NCI-H146 (cell line): ENCODE measurements around the gene COL25A1.
"Not testable (repeated sequence)": the region's sequence is repeated elsewhere in the genome, so short reads cannot be mapped to it uniquely, and the experiment has no call there.

Experiments
- DNase-seq: peaks from one replicate; lab custom pipeline; 2025; lab: John Stamatoyannopoulos, UW

The COL25A1 gene

DNA sequence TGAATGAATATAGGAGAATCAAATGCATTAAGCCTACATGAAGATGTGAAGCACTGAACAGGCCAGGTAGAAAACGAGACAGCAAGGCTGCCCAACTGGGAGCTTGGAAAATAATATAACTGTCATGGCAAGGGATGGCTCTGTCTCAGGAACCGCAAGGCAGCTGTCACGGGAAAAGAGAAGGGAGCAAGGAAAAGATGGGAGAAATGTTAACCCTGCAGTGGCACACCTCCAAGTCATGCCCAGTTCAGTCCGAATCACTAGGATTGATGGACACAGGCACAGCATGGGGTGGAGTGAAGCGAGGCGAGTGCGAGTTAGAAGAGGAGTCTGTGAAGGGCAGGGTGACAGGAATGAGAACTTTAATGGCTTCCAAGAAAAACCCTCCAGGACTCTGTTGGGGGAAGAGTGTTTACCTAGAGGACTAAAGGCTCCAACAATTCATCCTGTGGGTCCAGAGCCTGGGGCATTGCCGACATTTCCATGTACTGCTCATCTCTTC is 395.5 kb downstream of the COL25A1 start:
- DNase-seq = no peak

DNA sequence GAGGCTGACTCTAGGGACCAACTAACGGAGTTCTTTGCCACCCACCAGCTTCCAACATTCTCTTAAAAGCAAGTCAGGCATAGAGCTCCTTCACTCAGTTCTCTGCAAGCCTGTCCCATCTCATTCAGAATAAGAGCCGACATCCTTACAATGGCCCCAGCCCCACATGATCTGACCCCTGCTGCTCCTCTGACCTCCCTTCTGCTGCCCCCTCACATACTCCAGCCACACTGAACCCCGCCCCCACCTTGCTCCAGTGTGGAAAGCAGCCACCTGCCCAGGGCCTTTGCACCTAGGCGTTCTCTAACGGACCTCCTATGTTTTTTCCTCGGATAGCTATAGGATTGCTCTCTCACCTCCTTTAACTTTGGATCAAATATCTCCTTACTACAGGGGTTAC is 396.5 kb downstream of the COL25A1 start:
- DNase-seq = no peak

DNA sequence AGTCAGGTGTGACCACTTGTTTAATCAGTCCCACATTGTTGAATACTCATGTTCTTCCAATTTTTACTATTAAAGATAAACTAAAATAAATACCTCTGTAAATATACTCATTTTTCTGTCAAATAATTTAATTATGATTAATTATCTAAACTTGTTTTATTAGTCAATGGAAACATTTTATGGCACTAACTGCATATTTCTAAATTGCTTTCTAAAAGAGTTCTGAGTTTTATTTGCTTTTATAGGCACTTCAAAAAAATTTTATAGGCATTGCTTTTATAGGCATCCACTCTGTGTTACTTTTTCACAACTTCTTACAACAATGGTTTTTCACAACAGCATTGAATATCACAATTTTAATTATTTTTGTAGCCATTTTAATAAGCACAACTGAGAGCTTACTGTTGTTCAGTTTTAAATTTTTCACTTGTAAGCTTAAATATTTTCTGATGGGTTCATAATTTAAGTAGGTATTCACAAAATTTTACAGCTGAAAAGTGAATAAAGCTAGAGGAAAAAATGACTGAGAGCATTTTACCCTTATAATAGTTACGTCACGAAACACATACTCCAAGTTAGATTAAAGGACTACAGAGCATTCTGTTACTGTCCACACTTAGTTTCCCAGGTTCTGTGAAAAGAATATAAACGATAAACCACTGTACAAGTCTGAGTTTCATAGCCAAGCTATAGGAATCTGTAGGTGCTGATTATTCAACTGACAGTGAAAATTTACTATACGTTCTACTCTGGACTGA is 398.8 kb downstream of the COL25A1 start:
- no peak for DNase-seq

DNA sequence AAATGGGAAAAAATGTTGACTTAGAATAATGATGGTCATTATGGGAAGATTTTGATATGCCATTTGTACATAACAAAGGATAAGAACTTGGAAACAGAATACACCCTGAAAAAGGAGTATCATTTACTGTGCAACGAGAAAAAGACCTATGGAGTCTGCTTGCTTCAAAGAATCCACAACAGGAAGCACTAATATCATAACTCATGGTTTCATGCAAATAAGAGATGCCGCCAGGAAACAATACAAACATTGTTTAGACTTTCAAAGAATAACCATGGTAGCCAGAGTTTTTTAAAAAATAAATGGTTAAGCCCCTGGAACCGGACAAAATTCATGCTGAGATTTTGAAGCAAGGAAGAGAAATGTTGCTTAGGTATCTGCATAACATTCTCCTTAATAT is 399.7 kb downstream of the COL25A1 start:
- no peak for DNase-seq

DNA sequence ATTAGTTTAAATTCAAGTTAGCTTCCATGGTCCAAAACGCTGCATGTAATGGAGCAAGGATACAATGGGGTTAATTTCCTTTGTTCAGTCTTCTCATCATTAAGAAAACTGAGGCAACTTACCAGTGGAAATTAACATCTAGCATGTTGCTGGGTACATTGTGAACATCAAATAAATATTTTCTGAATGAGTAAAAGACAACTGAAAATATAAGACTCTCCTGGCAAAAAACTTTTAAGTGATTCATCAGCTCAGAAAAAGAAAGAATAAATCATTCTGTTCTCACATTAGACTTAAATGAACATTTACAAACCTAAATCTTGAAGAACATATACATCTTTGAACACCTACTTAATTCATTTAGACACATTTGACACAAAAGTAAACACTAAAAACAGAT is 401.2 kb downstream of the COL25A1 start:
- DNase-seq = no peak

DNA sequence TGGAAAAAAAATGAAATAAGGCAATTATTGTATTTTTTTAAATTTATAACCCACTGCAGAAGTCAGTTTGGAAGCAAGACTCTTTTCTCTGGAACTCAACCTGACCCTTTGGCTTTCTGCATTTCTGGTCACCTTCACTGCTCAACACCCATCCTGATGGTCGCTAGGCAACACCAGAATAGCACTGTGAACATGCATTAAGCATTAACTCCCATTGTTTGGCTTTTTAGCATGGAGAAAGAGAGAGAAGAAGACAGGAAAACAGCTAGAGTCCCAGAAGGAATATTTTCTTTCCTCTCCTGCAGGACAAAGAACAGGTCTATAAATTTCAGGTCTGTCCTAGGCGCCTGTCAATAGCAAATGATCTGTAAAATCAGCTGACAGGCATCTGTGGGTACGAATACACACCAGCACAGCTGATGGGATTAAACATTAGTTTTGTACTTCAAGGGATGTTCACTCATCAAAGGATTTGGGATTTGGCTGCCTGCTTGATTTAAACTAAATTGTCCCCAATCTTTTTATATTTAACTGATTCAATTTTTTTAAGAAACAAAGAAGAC is 402.4 kb downstream of the COL25A1 start:
- no peak for DNase-seq

DNA sequence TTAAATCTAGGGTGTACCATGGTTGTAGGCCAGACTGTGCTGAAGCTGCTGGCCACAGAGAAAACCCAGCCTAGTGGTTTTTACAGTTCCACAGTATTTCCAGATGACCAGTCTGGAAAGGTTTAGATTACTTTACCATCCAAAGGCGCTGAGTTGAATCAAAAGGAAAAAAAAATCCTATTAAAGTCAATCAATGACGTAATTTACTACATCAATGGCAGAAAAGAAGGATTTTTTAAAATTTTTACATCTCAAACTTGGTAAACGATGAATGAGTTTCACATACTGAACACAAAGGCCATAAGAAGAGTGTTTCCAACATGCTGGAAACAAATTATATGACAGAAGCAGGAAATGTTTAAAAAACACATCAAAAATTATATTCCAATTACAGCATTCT is 409.0 kb downstream of the COL25A1 start:
- DNase-seq = no peak

DNA sequence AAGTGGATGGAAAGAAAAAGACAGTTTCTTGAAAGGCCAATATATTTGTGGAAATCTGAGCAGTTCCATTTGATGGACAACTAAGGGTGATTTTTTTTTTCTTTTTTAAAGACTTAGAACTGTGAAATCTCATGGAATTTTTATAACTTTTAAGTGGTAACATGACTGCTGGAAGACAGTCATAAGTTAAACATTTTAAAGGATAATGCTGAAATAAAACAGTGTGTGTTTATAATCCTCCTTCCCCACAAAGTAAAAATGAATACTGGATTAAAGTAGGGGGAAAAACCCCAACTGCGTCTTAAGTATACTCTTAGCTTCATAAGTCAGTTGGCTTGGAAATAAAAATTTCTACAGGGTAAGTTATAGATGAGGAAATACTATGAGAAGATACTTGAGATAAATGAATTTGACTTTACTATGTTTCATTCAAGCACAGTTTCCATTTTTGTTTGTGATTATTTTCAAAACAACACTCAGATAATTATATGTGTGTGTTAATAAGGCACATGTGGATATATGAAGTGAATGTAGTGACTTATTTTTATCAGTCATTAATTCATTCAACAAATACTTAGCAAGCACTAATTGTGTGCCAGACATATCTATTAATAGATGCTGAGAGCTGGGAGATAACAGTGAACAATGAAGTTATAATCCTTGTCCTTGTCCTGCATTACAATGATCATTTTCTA is 410.4 kb downstream of the COL25A1 start:
- no peak for DNase-seq

DNA sequence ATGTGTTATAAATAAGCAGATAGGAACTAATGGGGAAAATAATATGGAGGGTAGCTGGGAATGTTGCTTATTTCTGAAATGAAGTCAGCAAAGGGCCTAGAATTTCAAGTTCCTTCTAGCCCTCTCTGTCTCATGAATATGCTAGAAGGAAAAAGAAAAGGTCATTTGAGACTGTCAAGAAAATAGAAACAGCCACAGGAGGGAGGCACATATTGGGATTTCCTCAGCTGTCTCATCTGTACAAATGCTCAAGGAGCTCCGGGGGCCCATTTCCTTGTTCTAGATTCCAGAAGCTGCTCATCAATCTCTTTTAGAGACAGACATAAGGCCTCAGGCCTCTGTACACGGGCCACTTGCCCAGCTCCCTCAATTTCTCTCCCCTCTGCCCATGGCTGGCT is 412.0 kb downstream of the COL25A1 start:
- no peak for DNase-seq

DNA sequence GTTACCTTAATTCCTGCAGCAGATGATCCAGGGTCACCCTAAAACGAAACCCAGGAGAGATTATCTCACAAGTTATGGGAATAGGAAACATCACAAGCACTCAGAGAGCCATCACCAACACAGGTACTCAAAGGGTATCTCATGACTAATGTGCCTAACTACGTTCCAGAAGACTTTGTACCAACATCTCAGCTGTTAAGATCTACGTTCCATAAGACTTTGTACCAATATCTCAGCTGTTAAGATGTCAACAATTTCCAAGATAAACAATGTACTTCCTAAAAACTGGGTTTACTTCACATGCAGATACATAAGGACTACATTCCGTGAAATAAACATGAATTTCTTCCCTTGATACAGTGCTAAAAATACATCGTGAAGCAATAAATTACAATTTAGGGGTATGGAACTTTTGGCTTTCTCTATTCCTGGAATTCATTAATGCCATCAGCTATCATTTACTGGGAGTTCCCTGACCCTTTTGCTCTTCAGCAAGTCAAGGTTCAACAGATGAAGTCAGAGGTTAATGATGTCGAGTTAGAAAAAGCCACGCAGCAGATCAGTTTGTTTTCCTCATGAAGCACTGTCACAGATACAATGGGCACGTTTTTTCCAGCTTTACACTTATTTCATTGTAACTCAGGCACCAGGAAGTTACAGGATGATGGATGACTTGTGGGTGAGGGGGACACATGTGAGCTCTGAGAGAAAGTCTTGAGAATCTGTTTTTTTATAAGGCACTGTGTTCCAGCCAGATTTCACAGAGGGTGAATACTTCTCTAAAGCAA is 412.6 kb downstream of the COL25A1 start:
- DNase-seq = no peak

DNA sequence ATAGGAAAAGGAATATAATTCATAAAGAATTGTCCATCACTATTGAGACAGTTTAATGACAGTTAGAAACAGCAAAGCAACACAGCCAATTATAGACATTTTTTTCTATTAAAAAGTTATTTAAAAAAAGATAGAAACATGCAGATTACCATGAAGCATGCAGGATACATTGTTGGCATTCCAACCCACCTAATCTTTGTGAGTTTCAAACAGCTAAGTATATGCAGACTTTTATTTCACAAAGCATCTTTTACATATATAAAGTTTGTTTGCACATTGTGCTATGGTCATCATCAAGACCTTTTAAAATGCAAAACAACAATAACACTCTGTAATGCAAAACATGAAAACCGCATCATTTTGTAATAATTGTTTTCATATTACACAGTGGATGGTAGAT is 413.7 kb downstream of the COL25A1 start:
- DNase-seq = no peak

DNA sequence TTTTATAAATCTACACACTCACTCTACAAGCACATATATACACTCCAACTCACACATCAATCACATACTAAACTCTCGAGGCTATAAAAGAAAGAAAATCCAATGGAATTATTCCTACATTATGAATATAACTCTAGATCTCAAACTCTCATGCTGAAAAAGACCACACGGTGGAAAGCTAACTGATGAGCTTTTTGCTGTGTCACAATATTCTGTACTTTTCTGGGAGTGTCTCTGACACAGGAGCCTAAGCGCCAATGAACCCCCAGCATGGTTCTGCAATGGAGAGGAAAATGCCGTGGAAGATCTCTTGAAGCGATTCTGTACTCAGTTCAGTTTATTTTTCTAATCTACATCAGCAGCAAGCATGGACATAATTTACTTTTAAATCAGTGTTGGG is 415.4 kb downstream of the COL25A1 start:
- no peak for DNase-seq

DNA sequence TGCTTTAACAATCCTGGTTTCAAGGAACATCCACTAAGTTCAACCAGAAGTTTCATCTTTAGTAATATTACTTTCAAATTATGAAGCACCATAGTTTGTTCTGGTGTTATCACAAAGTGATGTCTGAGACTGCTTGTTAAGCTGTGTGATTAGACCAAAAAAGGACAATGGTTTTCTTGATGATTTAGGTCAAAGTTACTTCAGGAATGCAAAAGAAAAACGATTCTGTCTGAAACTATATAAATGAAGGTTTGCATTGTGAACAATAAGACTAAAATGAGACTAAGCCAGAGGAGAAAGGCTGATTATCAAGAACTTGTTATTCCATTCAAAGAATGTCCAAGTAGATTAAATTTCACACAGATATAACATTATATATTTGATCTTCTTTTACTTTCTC is 417.2 kb downstream of the COL25A1 start:
- no peak for DNase-seq

DNA sequence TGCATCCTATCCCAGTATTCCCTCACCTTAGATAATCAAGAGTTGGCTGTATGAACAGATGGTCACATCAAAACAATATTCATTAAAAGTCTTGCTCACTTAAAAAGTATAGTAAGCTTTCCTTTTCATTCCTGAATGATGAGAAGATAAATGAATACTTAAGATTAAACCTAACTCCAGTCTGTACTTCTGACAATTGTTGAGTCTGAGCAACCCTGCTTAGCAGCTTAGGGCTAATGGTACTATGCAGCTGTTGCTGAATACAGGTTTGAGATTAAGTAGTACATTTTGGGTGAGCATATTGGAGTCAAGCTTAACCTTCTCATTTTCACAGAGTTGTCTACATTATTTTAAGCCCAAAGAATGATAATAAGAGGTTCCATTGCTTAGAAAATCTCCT is 417.9 kb downstream of the COL25A1 start:
- DNase-seq = no peak

DNA sequence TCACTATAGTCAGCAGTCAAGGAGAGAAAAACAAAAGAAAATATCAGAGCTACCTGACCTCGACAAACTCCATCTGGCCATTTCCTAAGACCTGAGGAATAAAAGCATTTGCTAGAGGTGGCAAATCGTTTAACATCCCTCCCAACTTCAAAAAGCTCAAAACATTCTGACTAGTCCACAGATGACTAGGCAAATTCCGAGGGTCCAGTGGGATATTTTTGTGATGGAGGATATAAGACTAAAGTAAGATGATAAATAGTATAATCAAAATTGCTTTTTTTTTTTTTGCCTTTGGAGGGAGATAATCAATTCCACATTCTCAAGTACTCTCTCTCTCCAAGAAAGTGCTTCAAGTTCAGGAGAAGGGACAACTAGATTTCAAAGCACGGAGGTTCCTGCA is 420.5 kb downstream of the COL25A1 start:
- no peak for DNase-seq

DNA sequence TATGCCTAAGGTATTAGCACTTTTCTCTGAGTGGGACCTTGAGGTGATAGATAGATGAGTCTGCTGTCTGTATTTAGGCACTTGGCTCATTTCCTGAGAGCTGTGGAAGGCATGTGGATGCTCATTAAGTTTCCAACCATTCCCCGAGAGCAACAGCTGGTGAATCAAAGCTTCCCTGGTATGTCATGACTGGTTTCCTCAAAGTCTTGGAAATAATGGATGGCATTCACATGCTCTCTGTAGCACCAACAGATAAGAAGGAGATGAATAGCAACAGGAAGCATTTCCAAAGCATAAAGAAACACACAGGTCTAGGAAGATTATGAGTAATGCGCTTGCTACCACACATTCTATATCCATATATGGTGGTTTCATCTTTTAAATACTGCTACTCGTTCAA is 421.3 kb downstream of the COL25A1 start:
- no peak for DNase-seq

DNA sequence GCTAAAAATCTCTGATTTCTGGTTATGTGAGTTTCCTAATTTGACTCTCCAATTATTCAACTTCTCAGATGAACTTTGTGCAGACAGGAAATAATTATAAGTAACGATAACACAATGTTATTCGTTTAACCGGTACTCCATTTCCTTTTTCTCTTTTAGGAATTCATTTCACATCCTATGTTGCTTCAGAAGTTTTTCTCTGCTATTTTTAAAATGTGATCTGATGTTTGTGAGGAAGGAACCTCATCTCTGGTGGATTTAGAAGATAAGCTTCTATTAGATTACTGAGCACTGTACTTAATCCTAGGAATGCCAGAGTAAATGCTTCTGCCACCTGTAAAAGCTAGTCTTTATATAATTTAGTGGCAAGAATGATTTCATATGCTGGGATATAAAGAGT is 423.7 kb downstream of the COL25A1 start:
- no peak for DNase-seq

DNA sequence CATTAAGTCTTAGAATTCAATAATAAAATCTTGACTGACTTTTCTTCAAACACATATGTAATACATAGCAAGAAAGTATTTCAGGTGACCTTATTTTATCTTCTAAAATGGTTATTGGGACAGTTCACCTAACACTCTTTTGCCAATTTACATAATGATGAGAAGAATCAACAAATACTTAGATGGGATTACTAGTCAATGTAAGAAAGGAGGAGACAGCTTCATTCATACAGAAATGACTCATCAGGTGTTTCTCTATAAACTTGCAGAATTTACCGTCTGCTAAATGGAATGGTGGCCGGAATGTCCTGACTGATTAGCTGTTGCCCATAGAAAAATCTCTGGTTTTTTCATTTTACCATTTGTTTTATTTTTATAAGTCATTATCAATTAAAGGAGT is 424.6 kb downstream of the COL25A1 start:
- DNase-seq = no peak

DNA sequence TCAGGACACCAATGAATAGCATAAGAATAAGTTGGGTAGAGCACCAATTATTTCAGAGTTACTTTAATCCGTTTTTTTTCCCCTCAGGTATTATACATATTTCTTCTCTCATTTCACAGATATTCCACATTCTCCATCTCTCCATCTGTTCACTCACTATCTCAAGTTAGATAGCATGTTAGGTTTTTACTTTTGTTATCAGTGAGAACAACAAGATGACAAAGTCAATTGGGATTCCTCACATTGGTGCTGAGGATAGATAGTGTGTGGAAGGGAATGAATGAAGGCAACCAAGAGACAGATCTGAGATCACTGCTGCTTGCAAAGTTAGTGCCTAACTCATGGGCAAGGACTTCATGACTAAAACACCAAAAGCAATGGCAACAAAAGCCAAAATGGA is 427.7 kb downstream of the COL25A1 start:
- DNase-seq = no peak

DNA sequence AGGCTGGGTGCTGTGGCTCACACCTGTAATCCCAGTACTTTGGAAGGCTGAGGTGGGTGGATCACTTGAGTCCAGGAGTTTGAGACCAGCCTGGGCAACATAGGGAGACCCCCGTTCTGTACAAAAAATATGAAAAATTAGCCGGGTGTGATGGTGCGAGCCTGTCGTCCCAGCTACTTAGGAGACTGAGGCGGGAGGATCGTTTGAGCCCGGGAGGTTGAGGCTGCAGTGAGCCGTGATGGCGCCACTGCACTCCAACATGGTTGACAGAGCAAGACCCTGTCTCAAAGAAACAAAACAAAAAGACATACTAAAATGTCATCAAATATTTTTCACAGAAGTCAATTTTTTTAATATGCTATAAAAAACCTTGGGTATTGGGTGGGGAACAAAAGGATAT is 432.5 kb downstream of the COL25A1 start:
- DNase-seq = not testable (repeated sequence)

DNA sequence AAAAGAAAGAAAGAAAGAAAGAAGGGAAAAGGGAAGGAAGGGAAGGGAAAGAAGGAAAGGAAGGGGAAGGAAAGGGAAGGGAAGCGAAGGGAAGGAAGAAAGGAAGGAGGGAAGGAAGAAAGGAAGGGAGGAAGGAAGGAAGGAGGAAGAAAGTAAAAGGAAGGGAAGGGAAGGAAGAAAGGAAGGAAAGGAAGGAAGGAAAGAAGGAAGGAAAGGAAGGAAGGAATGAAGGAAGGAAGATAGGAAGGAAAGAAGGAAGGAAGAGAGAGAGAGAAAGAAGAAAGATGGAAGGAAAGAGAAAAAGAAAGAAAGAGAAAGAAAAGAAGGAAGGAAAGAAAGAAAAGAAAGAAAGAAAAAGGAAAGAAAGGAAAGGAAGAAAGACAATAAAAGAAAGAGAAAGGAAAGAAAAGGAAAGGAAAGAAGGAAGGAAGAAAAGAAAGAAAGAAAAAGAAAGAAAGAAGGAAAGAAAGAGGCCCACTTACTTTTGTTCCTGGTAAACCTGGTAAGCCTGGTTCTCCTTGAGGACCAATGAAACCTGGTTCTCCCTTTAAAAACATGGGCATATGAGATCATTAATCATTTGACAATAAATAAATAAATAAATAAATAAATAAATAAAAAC is 433.7 kb downstream of the COL25A1 start:
- DNase-seq = no peak

DNA sequence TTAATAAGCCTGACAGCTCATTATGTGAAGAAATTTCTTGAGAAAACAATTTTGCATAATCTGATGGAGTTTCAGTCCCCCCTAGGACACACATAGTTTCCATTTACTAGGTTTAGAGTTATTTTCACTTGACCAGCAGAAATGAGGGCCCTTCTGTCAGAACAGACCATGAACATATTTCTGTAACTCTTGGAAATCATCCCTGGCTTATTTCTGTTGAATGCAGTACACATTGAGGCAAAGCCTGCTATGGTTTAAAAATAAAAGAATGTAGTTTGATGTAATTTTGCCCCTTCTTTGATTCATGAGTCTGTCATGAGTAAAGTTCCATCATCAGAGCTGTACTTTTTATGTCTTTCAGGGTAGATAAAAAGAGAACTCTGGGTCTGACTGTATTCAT is 435.0 kb downstream of the COL25A1 start:
- DNase-seq = no peak
